ENCODE results near the gene HOXA2.

HOXA2 gene

GRCh38 chr7:27132978-27133377 lies 30.5 kb upstream of the HOXA2 start (continued):
- TF ChIP-seq REST (tag by site-specific recombination; IDR thresholded peaks at IDR 0.05) (no peak), ZBTB21 (tag by site-specific recombination; IDR thresholded peaks at IDR 0.05) (no peak), KLF8 (tag by site-specific recombination; IDR thresholded peaks at IDR 0.05) (no peak), ZFP3 (tag by site-specific recombination; IDR thresholded peaks at IDR 0.05; ENCODE audit: low read depth) (no peak), ZNF16 (tag by site-specific recombination; IDR thresholded peaks at IDR 0.05; ENCODE audit: low read depth) (no peak), ZXDB (tag by site-specific recombination; IDR thresholded peaks at IDR 0.05) (peak; percentile 74), IKZF3 (tag by site-specific recombination; IDR thresholded peaks at IDR 0.05) (no peak), ZNF561 (tag by site-specific recombination; IDR thresholded peaks at IDR 0.05; ENCODE audit: borderline replicate concordance) (0 out of 2 replicates have a peak, but pooled peaks have one; percentile 24), ZNF292 (tag by site-specific recombination; IDR thresholded peaks at IDR 0.05; ENCODE audit: borderline replicate concordance, low read depth) (no peak), ZNF639 (tag by site-specific recombination; IDR thresholded peaks at IDR 0.05) (0 out of 2 replicates have a peak, but pooled peaks have one; percentile 34), ZBTB10 (tag by site-specific recombination; IDR thresholded peaks at IDR 0.05) (no peak), HOXD13 (CRISPR knock-in tag; IDR thresholded peaks at IDR 0.05; ENCODE audit: borderline replicate concordance) (no peak), ZNF837 (tag by site-specific recombination; IDR thresholded peaks at IDR 0.05) (no peak), GLI2 (tag by site-specific recombination; IDR thresholded peaks at IDR 0.05; ENCODE audit: borderline replicate concordance, low read depth) (0 out of 2 replicates have a peak, but pooled peaks have one; percentile 29), GFI1B (tag by site-specific recombination; IDR thresholded peaks at IDR 0.05) (0 out of 2 replicates have a peak, but pooled peaks have one; percentile 37), ZBTB49 (tag by site-specific recombination; IDR thresholded peaks at IDR 0.05; ENCODE audit: low read depth) (no peak), ZBTB7A (tag by site-specific recombination; IDR thresholded peaks at IDR 0.05; ENCODE audit: low read depth) (no peak), SCRT2 (tag by site-specific recombination; IDR thresholded peaks at IDR 0.05) (no peak), PRDM6 (tag by site-specific recombination; IDR thresholded peaks at IDR 0.05) (peak; percentile 90), YY2 (tag by site-specific recombination; IDR thresholded peaks at IDR 0.05) (no peak), ZNF202 (tag by site-specific recombination; IDR thresholded peaks at IDR 0.05; ENCODE audit: borderline replicate concordance) (no peak), PRDM4 (tag by site-specific recombination; IDR thresholded peaks at IDR 0.05) (peak; percentile 64), ZNF174 (tag by site-specific recombination; IDR thresholded peaks at IDR 0.05) (no peak), ZNF239 (tag by site-specific recombination; IDR thresholded peaks at IDR 0.05) (no peak), GLIS1 (tag by site-specific recombination; IDR thresholded peaks at IDR 0.05) (0 out of 2 replicates have a peak, but pooled peaks have one; percentile 17)

Data from HEK293 (cell line).